GM19240 (cell line): ENCODE data around the gene TMEM43.
A peak's percentile ranks its signal among the peaks of the same experiment; 100 is the strongest.
"Not testable (repeated sequence)": the region's sequence is repeated elsewhere in the genome, so short reads cannot be mapped to it uniquely, and the experiment has no call there.

Experiments
- DNase-seq: peaks from one replicate; pipeline ENCODE4 v3.0.0; 2011; ENCODE audit warnings: low spot score; ENCODE audit not compliant: insufficient read length

The TMEM43 gene, protein sequence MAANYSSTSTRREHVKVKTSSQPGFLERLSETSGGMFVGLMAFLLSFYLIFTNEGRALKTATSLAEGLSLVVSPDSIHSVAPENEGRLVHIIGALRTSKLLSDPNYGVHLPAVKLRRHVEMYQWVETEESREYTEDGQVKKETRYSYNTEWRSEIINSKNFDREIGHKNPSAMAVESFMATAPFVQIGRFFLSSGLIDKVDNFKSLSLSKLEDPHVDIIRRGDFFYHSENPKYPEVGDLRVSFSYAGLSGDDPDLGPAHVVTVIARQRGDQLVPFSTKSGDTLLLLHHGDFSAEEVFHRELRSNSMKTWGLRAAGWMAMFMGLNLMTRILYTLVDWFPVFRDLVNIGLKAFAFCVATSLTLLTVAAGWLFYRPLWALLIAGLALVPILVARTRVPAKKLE

GRCh38 chr3:14124615-14125192, at the start of gene TMEM43, which contains the start of gene CHCHD4:
Gene TMEM43 (plus strand): TSS chr3:14125052. CDS start chr3:14125194, 142 bp downstream.
Gene CHCHD4 (minus strand): TSS chr3:14124870. CDS start chr3:14124676, 194 bp downstream.
- DNase-seq, result peak; percentile 98

DNA sequence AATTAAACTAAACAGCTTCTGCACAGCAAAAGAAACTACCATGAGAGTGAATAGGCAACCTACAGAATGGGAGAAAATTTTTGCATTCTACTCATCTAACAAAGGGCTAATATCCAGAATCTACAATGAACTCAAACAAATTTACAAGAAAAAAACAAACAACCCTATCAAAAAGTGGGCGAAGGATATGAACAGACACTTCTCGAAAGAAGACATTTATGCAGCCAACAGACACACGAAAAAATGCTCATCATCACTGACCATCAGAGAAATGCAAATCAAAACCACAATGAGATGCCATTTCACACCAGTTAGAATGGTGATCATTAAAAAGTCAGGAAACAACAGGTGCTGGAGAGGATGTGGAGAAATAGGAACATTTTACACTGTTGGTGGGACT, 49.6 kb upstream of the TMEM43 start:
- DNase-seq, result not testable (repeated sequence)

- DNase-seq, result no peak
These were observed 47.5 kb upstream of the TMEM43 start for GRCh38 chr3:14077310-14077709.

GRCh38 chr3:14082108-14082657, 42.7 kb upstream of the TMEM43 start:
- no peak for DNase-seq

DNA sequence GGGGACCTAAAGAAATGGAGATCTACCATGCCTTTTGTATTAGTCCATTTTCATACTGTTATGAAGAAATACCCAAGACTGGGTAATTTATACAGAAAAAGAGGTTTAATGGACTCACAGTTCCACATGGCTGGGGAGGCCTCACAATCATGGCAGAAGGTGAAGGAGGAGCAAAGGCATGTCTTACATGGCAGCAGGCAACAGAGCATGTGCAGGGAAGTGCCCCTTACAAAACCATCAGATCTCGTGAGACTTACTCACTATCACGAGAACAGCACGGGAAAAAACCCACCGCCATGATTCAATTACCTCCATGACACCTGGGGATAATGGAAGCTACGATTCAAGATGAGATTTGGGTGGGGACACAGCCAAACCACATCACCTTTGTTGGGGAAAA, 37.4 kb upstream of the TMEM43 start:
- DNase-seq, result not testable (repeated sequence)

GRCh38 chr3:14091959-14092358, 32.9 kb upstream of the TMEM43 start:
- DNase-seq, result not testable (repeated sequence)

GRCh38 chr3:14092464-14092863, 32.4 kb upstream of the TMEM43 start:
- no peak for DNase-seq

- DNase-seq, result no peak
These were observed 31.0 kb upstream of the TMEM43 start for GRCh38 chr3:14093831-14094230.

DNA sequence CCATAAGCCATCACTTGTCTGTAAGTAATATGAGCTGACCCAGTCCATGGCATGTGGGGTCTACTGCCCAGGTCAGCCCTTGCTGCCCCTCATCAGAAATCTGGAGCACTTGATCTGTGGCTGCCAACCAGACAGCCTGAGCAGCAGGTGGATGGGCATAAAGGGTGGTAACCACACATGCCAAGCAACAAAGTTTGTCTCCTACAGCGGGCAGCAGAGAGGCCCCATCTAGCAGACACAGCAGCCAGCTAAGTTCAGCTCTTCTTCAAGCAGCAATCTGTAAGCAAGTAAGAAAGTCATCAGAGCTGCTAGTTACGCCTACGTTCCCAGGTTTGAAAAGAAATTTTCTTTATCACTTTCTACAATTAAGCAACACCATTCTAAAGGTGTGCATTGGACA, 28.1 kb upstream of the TMEM43 start:
- no peak for DNase-seq

- no peak for DNase-seq
These were observed 27.0 kb upstream of the TMEM43 start for GRCh38 chr3:14097616-14098391.

DNA sequence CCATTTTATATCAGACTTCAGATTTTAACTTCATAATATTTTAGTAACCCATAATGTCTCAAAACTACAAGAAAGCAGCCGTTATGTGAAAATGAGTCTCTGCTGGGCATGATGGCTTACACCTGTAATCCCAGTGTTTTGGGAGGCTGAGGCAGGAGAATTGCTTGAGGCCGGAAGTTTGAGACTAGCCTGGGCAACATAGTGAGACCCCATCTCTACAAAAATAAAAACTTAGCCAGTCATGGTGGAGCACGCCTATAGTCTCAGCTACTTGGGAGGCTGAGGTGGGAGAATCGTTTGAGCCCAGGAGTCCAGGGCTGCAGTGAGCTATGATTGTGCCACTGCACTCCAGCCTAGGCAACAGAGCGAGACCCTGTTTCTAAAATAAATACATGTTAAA, 15.0 kb upstream of the TMEM43 start:
- DNase-seq, result not testable (repeated sequence)

DNA sequence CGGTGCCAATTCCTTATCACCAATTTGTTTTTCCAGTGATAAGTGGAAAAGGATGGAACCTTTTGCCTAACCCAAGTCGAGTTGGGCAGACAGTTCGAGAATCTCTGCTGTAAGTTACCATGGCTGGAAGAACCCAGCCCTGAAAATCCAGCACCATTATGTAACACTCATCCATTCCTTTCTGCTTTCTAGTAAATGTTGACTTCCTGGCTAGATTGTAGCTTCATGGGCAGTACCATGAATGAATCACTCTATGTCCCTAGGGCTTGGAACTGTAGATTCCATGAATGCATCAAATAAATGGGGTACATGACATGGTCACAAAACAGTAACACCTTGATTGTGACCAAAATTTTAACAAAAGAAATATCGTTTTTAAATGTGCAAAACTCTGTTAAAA, 14.2 kb upstream of the TMEM43 start:
- no peak for DNase-seq

GRCh38 chr3:14113965-14114635, 10.8 kb upstream of the TMEM43 start:
- DNase-seq, result no peak

- DNase-seq, result no peak
These were observed 7.1 kb upstream of the TMEM43 start for GRCh38 chr3:14117468-14118399.

GRCh38 chr3:14118400-14119381, 6.2 kb upstream of the TMEM43 start:
- DNase-seq, result no peak

- no peak for DNase-seq
These were observed 5.2 kb upstream of the TMEM43 start for GRCh38 chr3:14119651-14120050.

GRCh38 chr3:14120111-14120920, 4.5 kb upstream of the TMEM43 start:
- DNase-seq, result no peak

GRCh38 chr3:14120921-14121448, 3.9 kb upstream of the TMEM43 start:
- not testable (repeated sequence) for DNase-seq
